Activated T-helper 9 cell treated with anti-CD3 and anti-CD28 coated beads, Interleukin-2, amount 50 U/mL, for 16 hours (primary cell): ENCODE data around the gene CCDC6.
"Not testable (repeated sequence)": the region's sequence is repeated elsewhere in the genome, so short reads cannot be mapped to it uniquely, and the experiment has no call there.

Experiments
- DNase-seq: peaks from one replicate; pipeline ENCODE4 v3.0.0-alpha.2; 2020; ENCODE audit warnings: low read depth

CCDC6 gene

DNA sequence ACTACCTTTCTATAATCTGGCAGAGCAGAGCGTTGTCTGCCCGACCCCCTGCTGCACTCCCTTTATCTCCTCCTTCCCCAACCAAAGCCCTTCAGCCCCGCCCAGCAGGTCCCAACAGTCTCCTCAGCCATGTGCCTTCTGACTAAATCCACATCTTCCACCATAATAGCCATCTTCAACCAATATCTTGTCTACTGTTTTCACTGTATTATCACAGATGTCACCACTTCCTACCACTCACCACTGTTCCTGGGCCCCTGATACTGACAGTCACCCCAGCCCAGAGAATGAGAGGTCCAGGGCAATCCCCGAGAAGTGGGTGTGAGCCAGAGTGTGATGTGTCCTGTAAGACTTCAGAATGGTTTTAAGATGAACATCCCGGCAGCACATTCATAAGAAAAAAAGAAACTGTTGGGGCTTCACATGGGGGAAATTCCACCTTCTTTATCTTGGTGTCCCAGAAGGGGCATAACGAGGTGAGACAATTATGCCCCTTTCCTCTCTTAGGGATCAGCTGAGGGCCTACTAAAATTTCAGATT is 25.3 kb downstream of the CCDC6 start:
- peak; percentile 59 for DNase-seq

DNA sequence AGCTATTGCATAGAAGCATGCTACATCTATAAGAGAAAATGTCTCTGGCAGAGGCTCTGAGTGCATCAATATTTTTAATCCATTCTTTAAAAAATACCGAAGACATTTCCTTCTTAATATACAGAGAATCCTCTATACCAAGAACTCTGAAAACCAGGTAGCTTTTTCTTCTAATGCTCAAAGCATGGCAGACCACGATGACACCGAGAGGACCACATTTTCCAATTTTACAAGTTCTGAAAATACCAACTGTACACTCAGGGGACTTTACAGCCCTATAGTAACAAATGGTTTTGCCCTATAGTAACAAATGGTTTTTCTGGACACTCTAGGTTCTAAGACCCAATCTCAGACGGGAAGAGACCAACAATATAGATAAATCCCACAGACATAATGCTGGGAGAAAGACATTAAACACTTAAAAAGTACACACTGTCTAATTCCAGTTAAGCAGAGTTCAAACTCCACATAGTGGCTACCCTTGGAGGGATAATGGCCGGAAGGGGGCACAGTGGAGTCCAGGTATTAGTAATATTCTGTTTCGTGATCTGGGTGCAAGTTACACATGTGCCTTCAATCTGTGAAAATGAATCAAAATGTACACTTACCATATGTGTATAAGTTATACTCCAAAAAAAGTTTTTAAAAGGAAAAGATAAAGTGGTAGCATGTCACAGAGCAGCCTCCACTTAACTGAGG is 26.2 kb downstream of the CCDC6 start:
- DNase-seq: no peak

DNA sequence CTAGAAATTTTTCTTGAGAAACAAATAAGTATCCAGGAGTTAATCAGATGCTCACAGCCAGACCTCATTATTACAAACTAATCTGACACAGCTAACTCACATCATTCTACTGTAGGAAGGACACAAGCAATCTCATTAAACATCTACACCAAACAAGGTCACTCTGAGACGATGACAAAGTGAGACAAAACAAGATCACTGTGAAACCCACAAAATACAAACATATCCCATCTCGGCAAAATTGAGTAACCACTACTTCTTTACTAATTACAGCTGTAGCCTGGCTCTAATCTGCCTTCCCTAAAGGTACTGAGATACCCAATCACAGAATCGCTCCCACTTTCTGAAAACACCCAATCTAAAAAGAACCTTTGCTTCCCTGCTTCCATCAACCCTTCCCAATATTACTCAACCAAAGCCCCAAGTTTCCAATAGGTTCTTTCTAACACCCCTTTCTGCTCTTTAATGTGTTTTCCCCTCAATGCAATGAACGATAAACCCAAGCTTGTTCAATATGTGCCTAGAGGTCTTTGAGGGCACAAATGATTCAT is 26.9 kb downstream of the CCDC6 start:
- no peak for DNase-seq

DNA sequence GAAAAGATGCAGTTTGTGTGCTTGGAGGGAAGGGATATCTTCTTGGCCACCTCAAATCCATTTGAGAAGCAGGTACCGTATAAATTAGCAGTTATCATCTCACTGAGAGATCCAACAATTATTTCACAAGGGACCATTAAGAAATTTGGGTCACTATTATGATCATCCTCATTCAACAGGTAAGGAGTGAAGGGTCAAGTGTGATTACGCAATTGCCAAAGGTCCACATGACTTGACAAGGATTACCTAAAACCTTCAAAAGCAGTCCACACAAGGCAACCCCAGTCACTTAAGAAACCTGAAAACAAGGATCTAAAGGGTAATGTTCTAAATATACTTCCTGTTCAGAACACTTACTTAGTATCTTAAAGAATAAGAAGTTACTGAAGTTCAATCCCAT is 27.4 kb downstream of the CCDC6 start:
- DNase-seq: no peak

DNA sequence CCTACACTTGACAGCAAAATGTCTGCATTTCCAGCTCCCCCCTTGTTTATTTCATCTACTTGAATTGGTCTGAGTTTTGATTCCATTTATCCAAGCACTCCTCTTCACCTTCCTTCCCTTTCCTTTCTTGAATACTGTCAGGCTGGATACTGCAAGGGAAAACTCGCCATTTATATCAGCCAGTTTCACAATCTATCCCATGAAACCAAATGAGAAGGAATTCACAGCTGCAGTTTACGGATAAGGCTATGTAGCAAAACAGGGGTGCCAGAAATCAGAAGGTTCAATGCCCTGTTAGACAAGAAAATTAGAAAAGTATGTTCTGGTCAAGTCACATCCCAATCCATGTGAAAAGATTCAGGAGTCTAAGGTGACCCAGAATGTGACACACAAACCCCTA is 28.1 kb downstream of the CCDC6 start:
- DNase-seq: no peak

DNA sequence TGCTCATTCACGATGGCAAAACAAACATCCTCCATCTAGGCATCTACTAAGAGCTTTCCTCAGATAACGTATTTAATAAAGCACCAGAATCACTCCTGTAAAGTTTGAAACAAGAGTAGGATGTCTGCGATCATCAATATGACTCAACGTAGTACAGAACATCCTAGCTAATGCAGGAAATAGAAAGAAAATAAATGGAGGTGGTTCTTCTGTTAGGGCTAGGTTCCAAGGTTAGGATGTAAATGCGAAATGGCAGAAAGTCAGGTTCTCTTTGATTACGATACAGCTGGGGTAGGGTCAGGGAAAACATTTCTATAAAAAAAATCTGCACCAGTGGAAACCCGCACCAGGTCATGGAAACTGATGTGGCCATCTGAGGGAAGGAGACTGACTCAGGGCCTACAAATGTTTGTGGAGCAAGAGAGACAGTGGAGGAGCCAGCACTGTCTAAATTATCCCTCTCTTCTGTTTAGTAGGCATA is 29.1 kb downstream of the CCDC6 start:
- no peak for DNase-seq

DNA sequence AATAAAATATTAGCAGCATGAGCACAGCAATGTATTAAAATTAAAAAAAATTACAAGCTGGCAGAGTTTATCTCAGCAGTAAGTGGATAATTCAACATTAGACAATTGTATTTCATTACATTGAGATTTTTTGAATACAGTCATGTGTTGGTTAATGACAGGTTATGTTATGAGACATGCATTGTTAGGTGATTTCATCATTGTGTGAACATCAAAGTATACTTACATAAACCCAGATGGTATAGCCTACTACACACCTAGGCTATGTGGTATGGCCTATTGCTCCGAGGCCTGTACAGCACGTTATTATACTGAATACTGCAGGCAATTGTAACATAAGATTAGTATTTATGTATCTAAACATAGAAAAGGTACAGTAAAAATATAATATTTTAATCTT is 29.7 kb downstream of the CCDC6 start:
- no peak for DNase-seq

DNA sequence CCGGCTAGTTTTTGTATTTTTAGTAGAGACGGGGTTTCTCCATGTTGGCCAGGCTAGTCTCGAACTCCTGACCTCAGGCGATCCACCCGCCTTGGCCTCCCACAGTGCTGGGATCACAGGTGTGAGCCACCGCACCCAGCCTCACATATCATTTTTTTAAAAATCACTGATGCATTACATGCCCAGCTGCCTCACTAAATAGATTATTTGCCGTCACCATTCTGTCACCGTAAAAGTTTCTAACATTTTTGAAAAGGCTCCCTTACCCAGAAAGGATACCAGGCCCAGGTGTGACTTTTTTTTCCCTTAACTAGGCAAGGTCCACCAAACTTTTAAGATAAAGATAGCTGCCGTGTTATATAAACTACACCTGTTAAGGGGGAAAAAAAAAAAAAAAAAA is 30.1 kb downstream of the CCDC6 start:
- DNase-seq: not testable (repeated sequence)

DNA sequence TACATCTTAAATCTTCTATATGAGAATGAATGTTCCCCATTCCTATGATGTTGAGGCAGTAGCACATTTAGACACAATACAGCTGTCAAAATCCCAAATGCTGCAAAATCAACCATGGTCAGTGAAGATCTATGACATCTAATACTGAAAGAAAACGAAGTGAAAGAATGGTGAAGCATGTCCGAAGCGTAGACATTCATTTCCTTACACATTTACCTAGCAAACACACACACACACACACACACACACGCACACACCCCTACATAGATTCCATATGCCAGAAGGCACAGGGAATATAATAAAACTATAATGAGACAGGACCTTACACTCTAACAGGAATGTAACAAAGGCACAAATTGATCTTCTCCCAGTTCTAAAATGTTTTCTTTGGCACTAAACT is 32.5 kb downstream of the CCDC6 start:
- no peak for DNase-seq

DNA sequence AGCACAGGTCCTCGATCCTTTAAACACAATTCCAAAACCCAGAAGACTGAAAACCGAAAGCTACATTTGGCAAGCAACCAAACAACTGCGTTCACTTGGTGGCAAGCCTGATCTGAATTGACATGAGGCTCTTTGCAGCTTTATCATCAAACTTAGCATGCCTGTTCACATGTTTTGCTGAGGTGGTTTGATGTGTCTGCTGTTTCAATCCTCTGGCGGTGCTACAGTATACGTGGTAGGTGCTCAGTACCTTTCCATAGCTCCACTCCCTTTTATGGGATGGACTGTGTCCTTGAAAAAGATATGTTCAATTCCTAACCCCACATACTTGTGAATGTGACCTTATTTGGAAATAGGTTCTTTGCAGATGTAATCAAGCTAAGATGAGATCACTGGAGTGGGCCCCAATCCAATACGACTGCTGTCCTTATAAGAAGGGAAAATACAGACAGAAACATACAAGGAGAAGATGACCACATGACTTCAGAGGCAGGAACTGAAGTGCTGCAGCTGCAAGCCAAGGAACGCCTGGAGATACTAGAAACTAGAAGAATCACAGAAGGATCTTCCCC is 33.4 kb downstream of the CCDC6 start:
- no peak for DNase-seq

DNA sequence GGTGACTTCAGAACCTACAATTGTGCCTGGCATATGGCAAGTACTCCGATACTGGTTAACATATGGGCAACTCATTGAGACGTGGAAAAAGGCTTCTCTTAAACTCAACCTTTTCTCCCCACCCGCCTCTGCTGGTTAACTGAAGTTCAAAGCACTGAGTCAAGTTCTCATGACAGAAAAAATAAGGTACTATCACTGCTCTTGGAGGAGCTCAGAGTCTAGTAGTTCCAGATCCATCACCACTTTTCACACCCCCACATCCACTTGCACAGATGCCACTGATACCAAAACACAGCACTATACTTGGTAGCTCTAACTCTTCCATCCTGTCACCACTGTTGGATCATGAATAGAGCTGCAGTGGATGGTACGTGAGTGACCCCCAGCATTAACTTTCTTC is 36.2 kb downstream of the CCDC6 start:
- no peak for DNase-seq

DNA sequence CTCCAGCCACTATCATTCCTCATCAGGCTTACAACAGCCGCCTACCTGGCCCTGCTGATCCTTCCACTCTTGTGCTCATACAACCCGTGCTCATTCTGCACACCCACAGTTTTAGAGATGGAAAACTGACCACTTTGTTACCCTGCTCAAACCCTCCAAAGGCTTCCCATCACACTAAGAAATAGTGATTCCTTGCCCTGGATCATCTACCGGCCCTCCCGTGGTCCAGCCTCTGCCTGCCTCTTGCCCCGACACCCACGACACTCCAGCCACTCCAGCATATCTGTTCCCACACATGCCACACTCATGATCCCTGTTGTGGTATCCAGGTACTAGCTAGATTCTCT is 36.8 kb downstream of the CCDC6 start:
- no peak for DNase-seq

DNA sequence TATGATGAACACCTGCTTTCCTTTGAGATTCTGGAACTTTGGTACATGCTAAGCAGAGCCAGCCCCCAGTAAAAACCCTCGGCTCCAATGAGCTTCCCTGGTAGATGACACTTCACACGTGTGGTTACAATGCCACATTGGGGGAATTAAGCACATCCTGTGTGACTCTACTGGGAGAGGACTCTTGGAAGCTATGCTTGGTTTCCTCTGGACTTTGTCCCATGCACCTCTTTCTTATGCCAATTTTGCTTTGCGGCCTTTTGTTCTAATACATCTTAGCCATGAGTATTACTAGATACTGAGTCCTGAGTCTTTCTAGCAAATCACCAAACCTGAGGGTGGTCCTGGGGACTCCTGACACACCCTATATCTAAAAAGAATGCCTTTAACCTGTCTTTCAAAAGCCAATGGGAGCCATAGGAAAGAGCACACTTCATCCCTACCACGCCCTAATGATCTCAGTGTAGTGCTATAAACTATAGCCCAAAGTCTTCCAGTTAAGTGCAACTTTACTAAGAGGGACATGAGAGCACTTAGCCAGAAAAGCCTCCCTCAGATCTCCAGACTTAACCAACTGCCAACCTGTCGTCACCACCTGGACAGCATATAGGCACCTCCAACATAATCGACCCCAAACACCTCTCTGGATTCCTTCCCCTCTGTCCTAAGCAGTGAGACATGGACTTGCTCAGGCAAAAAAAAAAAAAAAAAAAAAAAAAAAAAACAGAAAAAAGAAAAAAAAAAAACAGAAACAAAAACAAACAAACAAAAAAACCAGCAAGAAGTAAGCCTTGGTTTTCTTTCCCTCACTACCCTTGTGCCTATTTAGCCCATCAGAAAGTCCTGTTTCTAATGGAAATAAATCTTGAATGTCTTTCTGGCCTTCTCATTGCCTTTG is 37.4 kb downstream of the CCDC6 start:
- DNase-seq: no peak

DNA sequence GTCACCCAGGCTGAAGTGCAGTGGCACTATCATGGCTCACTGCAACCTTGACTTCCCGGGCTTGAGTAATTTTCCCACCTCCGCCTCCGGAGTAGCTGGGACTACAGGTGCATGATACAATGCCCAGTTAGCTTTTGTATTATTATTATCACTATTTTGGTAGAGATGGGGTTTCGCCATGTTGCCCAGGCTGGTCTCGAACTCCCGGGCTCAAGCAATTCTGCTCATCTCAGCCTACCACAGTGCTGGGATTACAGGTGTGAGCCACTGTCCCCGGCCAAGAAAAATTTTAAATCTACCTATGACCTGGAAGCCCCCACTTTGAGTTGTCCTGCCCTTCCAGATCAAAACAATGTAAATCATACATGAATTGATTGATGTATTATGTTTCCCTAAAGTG is 38.8 kb downstream of the CCDC6 start:
- DNase-seq: no peak

DNA sequence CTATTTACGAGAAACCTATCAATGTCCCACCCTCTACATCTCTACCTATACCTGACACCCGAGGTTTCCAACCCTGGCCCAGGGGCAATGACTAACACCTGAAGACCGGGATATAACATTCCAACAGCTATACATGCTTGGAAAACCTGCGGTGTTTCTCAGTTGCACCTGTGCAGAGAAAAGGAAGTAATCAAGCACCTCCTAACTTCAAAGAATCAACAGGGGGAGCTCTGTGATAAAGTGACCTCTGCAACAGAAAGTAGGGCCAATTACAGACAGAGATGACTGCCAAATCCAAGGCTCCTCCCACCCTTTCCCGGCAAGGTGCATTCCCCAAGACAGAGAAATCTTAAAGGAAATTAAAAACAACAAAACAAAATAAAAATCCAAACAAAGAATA is 41.3 kb downstream of the CCDC6 start:
- no peak for DNase-seq

DNA sequence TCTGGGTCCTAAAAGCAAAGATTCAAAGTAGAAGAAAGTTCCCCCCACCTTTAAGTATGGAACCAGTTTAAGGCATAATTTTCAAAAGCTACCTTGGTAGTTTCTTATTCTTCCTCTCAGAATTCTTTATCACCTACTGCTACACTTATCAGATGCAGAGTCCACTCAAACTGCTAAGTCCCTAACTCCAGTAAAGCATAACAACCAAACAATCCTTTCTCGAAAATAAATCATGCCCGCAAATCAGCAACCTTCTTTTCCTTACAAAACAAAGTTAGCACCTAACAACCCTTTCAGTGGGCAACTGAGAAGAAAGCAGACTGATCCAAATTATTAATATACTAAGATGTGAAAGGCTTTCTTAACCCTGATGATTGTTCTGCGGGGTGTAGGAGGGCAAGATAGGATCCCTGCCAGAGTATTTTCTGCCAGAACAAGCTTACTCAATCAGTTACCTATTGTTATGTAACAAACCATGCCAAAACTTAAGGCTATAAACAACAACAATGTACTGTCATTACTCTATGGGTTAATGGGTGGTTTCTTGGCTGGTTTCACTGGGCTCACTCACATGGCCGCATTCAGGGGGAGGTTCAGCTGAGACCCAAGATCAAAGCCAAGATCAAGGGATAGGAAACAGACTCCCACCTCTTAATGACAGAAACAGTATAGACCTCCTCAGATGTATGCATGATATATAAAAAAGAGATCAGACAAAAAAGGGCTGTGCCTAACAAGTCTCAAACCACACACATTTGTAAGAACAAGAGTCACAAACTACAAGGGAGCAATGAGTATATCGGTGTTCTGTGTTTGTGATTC is 42.0 kb downstream of the CCDC6 start:
- no peak for DNase-seq

DNA sequence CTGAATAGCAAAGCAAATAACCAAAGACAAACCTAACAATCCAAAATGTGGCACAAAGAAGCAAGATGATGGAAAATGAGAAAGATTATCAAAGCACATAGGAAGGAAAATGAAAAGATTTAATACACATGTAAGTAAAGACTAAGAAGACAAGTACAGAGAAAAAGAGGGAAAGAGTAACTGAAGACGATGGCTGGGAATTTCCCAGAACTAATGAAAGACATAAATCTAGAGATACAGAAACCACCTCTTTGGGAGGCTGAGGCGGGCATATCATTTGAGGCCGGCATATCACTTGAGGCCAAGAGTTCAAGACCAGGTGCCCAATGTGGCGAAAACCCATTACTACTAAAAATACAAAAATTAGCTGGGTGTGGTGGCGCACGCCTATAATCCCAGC is 46.8 kb downstream of the CCDC6 start:
- DNase-seq: no peak

DNA sequence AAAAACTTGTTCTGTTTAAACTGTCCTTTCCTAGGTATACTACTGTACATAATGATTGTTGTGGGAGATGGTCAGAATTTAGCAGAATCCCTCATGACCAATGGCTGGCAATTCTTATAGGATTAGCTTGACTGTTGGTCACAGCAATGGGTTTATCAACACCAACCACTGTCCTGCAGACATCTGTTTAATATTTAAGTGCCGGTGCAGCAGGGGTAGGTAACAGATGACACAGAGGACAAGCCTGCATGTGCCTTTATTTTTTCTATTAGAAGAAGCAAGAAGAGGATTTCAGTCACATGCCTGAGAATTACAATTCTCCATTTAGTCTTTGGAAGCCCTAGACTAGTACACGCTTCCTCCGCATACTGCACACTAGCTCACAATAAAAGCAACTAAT is 48.4 kb downstream of the CCDC6 start:
- no peak for DNase-seq

DNA sequence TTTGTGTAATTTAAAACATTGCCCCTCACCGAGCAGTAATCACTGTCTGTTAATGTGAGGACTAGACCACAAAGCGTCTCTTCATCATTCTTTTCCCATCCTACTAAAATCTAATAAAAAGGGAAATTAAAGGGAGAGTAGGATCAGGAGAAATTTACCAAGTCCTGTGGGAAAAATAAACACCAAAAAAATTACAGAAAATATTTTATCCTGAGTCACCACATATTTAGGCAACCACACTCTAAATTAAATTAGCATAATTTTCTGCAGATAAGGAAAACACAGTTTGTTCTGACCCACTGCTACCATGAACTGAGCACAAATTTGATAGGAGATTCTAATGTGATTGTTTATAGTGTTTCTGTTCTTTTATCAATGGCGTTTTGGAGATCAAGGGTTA is 49.3 kb downstream of the CCDC6 start:
- DNase-seq: no peak

DNA sequence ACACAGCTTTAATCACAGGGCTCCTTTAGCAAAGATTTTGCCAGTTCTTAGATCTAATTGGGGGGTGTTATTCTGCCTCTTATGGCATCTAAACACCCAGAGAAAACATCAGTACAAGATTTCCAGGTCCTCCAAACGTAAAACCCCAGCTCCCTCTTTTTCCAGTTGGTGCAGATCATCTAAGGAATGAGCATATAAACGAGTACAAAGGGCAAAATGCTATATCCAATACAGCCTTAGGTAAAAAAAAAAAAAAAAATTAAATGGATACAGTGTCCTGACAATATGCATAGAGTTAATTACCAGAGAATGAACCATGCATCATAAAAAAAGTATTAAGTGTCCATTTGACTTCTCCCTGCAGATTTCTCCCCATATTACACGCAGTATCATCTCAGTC is 50.3 kb downstream of the CCDC6 start:
- DNase-seq: no peak

DNA sequence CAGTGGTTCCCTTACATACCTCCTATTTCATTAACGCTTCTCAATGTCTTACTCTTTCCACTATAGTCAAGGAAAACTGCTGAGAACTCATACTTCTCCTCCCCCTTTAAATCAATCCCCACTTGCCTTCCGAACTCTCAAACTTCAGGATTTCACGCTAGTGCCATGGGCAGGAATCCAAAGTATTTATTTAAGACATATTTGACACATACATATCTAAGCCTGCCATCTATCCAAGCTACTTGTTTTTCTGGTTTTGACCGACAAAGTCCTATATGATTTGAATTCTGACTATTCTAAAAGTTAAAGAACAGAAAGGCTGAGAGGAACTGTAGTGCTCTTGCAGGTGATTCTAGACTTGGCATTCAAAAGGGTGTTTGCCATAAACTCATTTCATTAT is 51.8 kb downstream of the CCDC6 start:
- DNase-seq: no peak

DNA sequence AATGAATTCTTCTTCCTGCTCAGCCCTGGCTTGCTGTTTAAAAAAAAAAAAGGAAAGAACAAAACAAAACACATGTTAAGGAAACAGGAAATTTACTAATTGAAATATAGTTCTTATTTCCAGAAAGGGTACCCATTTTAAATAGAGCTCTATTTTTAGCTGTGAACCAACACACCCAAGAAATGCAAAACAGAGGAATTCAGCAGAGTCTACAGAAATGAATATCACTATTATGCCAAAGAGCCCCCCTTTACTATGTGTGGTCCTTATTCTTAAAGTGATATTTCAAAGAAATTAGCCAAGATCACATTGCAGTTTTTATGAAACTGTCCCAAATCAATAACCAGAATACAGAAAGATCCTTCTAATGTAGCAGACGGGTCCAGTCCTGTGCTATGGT is 53.7 kb downstream of the CCDC6 start:
- DNase-seq: no peak
